OCI-M2 (cell line): ENCODE data around the gene RWDD3.

Experiments used
- DNase-seq: peaks from one replicate; lab custom pipeline; 2025; ENCODE audit not compliant: unreplicated experiment; lab: John Stamatoyannopoulos, UW

RWDD3 gene

GRCh38 chr1:95281781-95282517, 47.9 kb downstream of the RWDD3 start:
- DNase-seq, result no peak

- DNase-seq, result no peak
Measured at GRCh38 chr1:95282518-95282895, 48.5 kb downstream of the RWDD3 start.

GRCh38 chr1:95284420-95284819, 50.4 kb downstream of the RWDD3 start:
- DNase-seq, result no peak

- no peak for DNase-seq
Measured at GRCh38 chr1:95286479-95286878, 52.5 kb downstream of the RWDD3 start.

GRCh38 chr1:95287081-95287480, 53.1 kb downstream of the RWDD3 start:
- no peak for DNase-seq

GRCh38 chr1:95287825-95288224, 53.8 kb downstream of the RWDD3 start:
- no peak for DNase-seq
